T-helper 2 cell (primary cell): ENCODE data around the gene RNF123.

Experiments
- DNase-seq, 5 experiments: peaks; one replicate each; pipeline versions ENCODE4 v3.0.0 to v3.0.0-alpha.2; 2012 to 2022

The RNF123 gene

GRCh38 chr3:49659756-49660155 lies 29.6 kb upstream of the RNF123 start:
- no peak for DNase-seq

- no peak for DNase-seq
These were observed 28.1 kb upstream of the RNF123 start for GRCh38 chr3:49661281-49661680.

GRCh38 chr3:49662021-49662420 lies 27.3 kb upstream of the RNF123 start:
- no peak for DNase-seq

GRCh38 chr3:49662720-49663413 lies 26.5 kb upstream of the RNF123 start:
- DNase-seq = no peak

- DNase-seq = no peak
These were observed 25.5 kb upstream of the RNF123 start for GRCh38 chr3:49663831-49664230.

GRCh38 chr3:49664300-49664699 lies 25.1 kb upstream of the RNF123 start:
- DNase-seq = no peak

- no peak for DNase-seq
These were observed 23.4 kb upstream of the RNF123 start for GRCh38 chr3:49665822-49666519.

- DNase-seq = no peak
These were observed 22.8 kb upstream of the RNF123 start for GRCh38 chr3:49666592-49666991.

- no peak for DNase-seq
These were observed 21.5 kb upstream of the RNF123 start for GRCh38 chr3:49667701-49668413.

- no peak for DNase-seq
These were observed 21.0 kb upstream of the RNF123 start for GRCh38 chr3:49668414-49668797.

GRCh38 chr3:49668861-49669260 lies 20.5 kb upstream of the RNF123 start:
- DNase-seq = no peak

GRCh38 chr3:49669352-49669751 lies 20.0 kb upstream of the RNF123 start:
- DNase-seq = no peak

GRCh38 chr3:49670940-49671290 lies 18.4 kb upstream of the RNF123 start:
- no peak for DNase-seq

- DNase-seq = peak; percentile 36 to 72 (median 56)
These were observed 17.8 kb upstream of the RNF123 start for GRCh38 chr3:49671291-49672288.

GRCh38 chr3:49673121-49673714 lies 16.1 kb upstream of the RNF123 start:
- no peak for DNase-seq

GRCh38 chr3:49673715-49674496 lies 15.5 kb upstream of the RNF123 start, which contains the start of gene APEH:
Gene APEH (plus strand): TSS chr3:49674351. CDS start chr3:49674402, 51 bp downstream.
- peak; percentile 95 to 100 (median 97) for DNase-seq

GRCh38 chr3:49674497-49674983 lies 14.8 kb upstream of the RNF123 start:
- DNase-seq = peak in 1 of 5 experiments; percentile 53

GRCh38 chr3:49675912-49676311 lies 13.4 kb upstream of the RNF123 start:
- DNase-seq = no peak

- no peak for DNase-seq
These were observed 8.7 kb upstream of the RNF123 start for GRCh38 chr3:49680493-49681231.

- DNase-seq = no peak
These were observed 8.2 kb upstream of the RNF123 start for GRCh38 chr3:49681232-49681522.

GRCh38 chr3:49681543-49681942 lies 7.8 kb upstream of the RNF123 start:
- no peak for DNase-seq
